HepG2 (cell line): ENCODE measurements around the gene LGALS1. TPM values are rescaled to one million over a fixed set of nuclear protein-coding genes. Genes with fewer than 3 reads are reported as not detected.

ENCODE experiments used
- BCL6 ChIP-seq: IDR thresholded peaks from 2 replicates; pipeline ENCODE4 v1.6.1; 2016; ENCODE audit warnings: missing genetic modification reagents, missing compliant biosample characterization
- CAMTA2 ChIP-seq: sonication (generic); formaldehyde crosslinking; IDR thresholded peaks from 2 replicates; pipeline ENCODE4 v1.4.0; 2020; ENCODE audit warnings: mild to moderate bottlenecking, missing genetic modification reagents, borderline replicate concordance
- CREM ChIP-seq, 2 experiments: sonication (generic) in 1 of 2; formaldehyde crosslinking in 1 of 2; IDR thresholded peaks; 2 replicates each; pipeline versions ENCODE4 v1.4.0 to v1.6.1; 2016 to 2020; ENCODE audit warnings: antibody characterized with exemption in 1 of 2, mild to moderate bottlenecking in 1 of 2, missing genetic modification reagents in 1 of 2
- ETV6 ChIP-seq: sonication (generic); formaldehyde crosslinking; conservative IDR thresholded peaks from 2 replicates; pipeline ENCODE4 v1.4.0; 2020; ENCODE audit warnings: missing genetic modification reagents
- HOXA5 ChIP-seq: sonication (generic); formaldehyde crosslinking; IDR thresholded peaks from 2 replicates; pipeline ENCODE4 v1.4.0; 2020; ENCODE audit warnings: missing genetic modification reagents
- MYC ChIP-seq: sonication (generic); formaldehyde crosslinking; IDR thresholded peaks from 2 replicates; pipeline ENCODE4 v1.9.0; 2021; ENCODE audit warnings: missing genetic modification reagents, borderline replicate concordance
- NR3C1 ChIP-seq: sonication (generic); formaldehyde crosslinking; IDR thresholded peaks from 2 replicates; pipeline ENCODE4 v1.4.0; 2020; ENCODE audit warnings: missing genetic modification reagents
- PAX8 ChIP-seq: sonication (generic); formaldehyde crosslinking; IDR thresholded peaks from 2 replicates; pipeline ENCODE4 v1.8.0; 2022; ENCODE audit warnings: mild to moderate bottlenecking, missing genetic modification reagents, borderline replicate concordance
- POGZ ChIP-seq: sonication (generic); formaldehyde crosslinking; IDR thresholded peaks from 2 replicates; pipeline ENCODE4 v1.4.0; 2020; ENCODE audit warnings: mild to moderate bottlenecking, missing genetic modification reagents
- SMYD3 ChIP-seq: sonication (generic); formaldehyde crosslinking; IDR thresholded peaks from 2 replicates; pipeline ENCODE4 v1.8.1; 2023; ENCODE audit warnings: mild to moderate bottlenecking, missing genetic modification reagents
- TOE1 ChIP-seq: sonication (generic); formaldehyde crosslinking; IDR thresholded peaks from 2 replicates; pipeline ENCODE4 v1.4.0; 2020; ENCODE audit warnings: mild to moderate bottlenecking, missing genetic modification reagents
- ZNF547 ChIP-seq: sonication (generic); formaldehyde crosslinking; IDR thresholded peaks from 2 replicates; pipeline ENCODE4 v1.5.1; 2020; ENCODE audit warnings: mild to moderate bottlenecking, missing genetic modification reagents
- ZNF550 ChIP-seq: sonication (generic); formaldehyde crosslinking; IDR thresholded peaks from 2 replicates; pipeline ENCODE4 v1.4.0; 2020; ENCODE audit warnings: mild to moderate bottlenecking, missing genetic modification reagents, borderline replicate concordance
- polyA plus RNA-seq, 8 experiments: library from polyadenylated mRNA; depleted of rRNA in 3 of 8; stranded (reverse) in 7 of 8; unstranded in 1 of 8; fragments of >200 nt; fragmentation: Illumina TruSeq in 4 of 8; extraction: Trizol in 4 of 8; gene quantifications; 2 replicates each; pipeline versions ENCODE4 v1.2.1 to v1.2.3, GENCODE V29; 2011 to 2016; ENCODE audit warnings: low read depth in 4 of 8, missing spikeins in 1 of 8, mixed read lengths in 1 of 8; ENCODE audit not compliant: insufficient read depth in 1 of 8
- total RNA-seq, 5 experiments: library from RNA; depleted of rRNA; stranded (reverse); fragments of >200 nt; fragmentation: Illumina TruSeq; extraction: Trizol; gene quantifications; 2 replicates each; pipeline ENCODE4 v1.2.3, GENCODE V29; 2016; ENCODE audit warnings: low read depth in 1 of 5
- TF ChIP-seq, protein P1 (sequence below), 2 experiments: sonication (generic) in 1 of 2; formaldehyde crosslinking in 1 of 2; IDR thresholded peaks; 2 replicates each; pipeline versions ENCODE4 v1.5.1 to v1.6.1; 2011 to 2020; ENCODE audit warnings: borderline replicate concordance in 1 of 2, low read depth in 1 of 2, low read length in 1 of 2, mild to moderate bottlenecking in 1 of 2, missing genetic modification reagents in 1 of 2, moderate library complexity in 1 of 2
- TF ChIP-seq, protein P2 (sequence below): sonication (generic); formaldehyde crosslinking; IDR thresholded peaks from 2 replicates; pipeline ENCODE4 v1.5.1; 2020; ENCODE audit warnings: mild to moderate bottlenecking, missing genetic modification reagents, moderate library complexity
- TF ChIP-seq, protein P3 (sequence below): sonication (generic); formaldehyde crosslinking; IDR thresholded peaks from 2 replicates; pipeline ENCODE4 v1.4.0; 2020; ENCODE audit warnings: mild to moderate bottlenecking, missing genetic modification reagents
- TF ChIP-seq, protein P4 (sequence below): sonication (generic); formaldehyde crosslinking; IDR thresholded peaks from 2 replicates; pipeline ENCODE4 v1.9.0; 2022; ENCODE audit warnings: low read depth, missing genetic modification reagents

Gene LGALS1
- total and polyA plus RNA-seq, 2 of the 13 experiments (the other 11 are each of a cell fraction or from before 2014, with no cell fraction given), result 103 to 858 TPM

DNA sequence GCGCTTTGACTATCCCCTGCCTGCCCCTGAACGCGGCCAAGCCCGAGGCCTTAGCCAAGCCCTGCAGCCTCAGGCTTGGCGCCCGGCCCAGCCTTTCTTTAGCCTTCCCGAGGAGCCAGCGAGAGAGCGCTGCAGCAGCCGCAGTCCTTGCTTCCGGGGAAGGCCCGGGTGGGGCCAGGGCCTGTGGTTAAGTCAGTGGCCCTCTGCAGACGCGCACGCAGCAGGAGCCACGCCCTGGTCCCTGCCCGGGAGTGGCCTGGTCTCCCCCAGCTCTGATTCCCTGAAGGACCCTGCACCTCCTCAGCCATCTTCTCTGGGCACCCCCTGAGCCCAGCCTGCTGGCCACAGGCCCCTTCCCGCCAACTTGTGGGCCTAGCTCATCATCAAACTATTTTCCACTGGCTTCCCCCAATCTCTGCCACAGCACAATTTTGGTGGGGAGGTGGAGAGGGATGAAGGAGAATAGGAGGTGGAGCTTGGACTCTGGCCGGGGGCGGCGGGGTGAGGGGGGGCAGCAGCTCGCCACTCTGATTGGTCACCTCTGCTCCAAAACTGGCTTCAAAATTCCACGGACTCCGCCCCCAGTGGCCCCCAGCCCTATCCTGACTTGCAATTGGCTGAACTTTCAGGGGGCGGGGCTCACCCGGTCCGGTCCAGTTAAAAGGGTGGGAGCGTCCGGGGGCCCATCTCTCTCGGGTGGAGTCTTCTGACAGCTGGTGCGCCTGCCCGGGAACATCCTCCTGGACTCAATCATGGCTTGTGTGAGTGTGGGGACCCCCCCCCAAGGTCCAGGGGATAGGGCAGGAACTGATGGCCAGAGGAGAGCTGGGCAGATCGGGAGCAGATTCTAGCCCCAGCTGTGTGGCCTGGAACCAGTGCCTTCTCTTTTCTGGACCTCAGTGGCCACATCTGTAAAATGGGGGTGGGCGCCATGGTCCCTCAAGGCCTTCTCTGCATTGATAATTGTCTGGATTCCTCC is at the start of gene LGALS1 (continued):
- TF ChIP-seq, protein P1, sequence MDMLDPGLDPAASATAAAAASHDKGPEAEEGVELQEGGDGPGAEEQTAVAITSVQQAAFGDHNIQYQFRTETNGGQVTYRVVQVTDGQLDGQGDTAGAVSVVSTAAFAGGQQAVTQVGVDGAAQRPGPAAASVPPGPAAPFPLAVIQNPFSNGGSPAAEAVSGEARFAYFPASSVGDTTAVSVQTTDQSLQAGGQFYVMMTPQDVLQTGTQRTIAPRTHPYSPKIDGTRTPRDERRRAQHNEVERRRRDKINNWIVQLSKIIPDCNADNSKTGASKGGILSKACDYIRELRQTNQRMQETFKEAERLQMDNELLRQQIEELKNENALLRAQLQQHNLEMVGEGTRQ (IDR thresholded peaks at IDR 0.05; ENCODE audit: low read depth, low read length), result no peak
- TF ChIP-seq, protein P1 (CRISPR knock-in tag; IDR thresholded peaks at IDR 0.05; ENCODE audit: borderline replicate concordance), result no peak; the same call in 1 of the 2 replicates
- TF ChIP-seq CAMTA2 (CRISPR knock-in tag) (no peak), PAX8 (CRISPR knock-in tag) (no peak), MYC (peak; percentile 44; the same call in 1 of the 2 replicates), ETV6 (CRISPR knock-in tag) (no peak), HOXA5 (CRISPR knock-in tag) (no peak), ZNF550 (CRISPR knock-in tag) (no peak), POGZ (no peak), ZNF547 (CRISPR knock-in tag) (no peak), CREM (IDR thresholded peaks at IDR 0.05) (no peak), CREM (CRISPR knock-in tag; IDR thresholded peaks at IDR 0.05) (no peak), BCL6 (0 out of 2 replicates have a peak, but pooled peaks have one; percentile 9), TOE1 (CRISPR knock-in tag) (no peak), NR3C1 (CRISPR knock-in tag) (no peak), SMYD3 (CRISPR knock-in tag) (no peak)
- TF ChIP-seq, protein P2, sequence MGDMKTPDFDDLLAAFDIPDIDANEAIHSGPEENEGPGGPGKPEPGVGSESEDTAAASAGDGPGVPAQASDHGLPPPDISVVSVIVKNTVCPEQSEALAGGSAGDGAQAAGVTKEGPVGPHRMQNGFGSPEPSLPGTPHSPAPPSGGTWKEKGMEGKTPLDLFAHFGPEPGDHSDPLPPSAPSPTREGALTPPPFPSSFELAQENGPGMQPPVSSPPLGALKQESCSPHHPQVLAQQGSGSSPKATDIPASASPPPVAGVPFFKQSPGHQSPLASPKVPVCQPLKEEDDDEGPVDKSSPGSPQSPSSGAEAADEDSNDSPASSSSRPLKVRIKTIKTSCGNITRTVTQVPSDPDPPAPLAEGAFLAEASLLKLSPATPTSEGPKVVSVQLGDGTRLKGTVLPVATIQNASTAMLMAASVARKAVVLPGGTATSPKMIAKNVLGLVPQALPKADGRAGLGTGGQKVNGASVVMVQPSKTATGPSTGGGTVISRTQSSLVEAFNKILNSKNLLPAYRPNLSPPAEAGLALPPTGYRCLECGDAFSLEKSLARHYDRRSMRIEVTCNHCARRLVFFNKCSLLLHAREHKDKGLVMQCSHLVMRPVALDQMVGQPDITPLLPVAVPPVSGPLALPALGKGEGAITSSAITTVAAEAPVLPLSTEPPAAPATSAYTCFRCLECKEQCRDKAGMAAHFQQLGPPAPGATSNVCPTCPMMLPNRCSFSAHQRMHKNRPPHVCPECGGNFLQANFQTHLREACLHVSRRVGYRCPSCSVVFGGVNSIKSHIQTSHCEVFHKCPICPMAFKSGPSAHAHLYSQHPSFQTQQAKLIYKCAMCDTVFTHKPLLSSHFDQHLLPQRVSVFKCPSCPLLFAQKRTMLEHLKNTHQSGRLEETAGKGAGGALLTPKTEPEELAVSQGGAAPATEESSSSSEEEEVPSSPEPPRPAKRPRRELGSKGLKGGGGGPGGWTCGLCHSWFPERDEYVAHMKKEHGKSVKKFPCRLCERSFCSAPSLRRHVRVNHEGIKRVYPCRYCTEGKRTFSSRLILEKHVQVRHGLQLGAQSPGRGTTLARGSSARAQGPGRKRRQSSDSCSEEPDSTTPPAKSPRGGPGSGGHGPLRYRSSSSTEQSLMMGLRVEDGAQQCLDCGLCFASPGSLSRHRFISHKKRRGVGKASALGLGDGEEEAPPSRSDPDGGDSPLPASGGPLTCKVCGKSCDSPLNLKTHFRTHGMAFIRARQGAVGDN, result peak; percentile 91
- TF ChIP-seq, protein P3, sequence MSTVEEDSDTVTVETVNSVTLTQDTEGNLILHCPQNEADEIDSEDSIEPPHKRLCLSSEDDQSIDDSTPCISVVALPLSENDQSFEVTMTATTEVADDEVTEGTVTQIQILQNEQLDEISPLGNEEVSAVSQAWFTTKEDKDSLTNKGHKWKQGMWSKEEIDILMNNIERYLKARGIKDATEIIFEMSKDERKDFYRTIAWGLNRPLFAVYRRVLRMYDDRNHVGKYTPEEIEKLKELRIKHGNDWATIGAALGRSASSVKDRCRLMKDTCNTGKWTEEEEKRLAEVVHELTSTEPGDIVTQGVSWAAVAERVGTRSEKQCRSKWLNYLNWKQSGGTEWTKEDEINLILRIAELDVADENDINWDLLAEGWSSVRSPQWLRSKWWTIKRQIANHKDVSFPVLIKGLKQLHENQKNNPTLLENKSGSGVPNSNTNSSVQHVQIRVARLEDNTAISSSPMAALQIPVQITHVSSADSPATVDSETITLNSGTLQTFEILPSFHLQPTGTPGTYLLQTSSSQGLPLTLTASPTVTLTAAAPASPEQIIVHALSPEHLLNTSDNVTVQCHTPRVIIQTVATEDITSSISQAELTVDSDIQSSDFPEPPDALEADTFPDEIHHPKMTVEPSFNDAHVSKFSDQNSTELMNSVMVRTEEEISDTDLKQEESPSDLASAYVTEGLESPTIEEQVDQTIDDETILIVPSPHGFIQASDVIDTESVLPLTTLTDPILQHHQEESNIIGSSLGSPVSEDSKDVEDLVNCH (CRISPR knock-in tag), result no peak
- TF ChIP-seq, protein P4, sequence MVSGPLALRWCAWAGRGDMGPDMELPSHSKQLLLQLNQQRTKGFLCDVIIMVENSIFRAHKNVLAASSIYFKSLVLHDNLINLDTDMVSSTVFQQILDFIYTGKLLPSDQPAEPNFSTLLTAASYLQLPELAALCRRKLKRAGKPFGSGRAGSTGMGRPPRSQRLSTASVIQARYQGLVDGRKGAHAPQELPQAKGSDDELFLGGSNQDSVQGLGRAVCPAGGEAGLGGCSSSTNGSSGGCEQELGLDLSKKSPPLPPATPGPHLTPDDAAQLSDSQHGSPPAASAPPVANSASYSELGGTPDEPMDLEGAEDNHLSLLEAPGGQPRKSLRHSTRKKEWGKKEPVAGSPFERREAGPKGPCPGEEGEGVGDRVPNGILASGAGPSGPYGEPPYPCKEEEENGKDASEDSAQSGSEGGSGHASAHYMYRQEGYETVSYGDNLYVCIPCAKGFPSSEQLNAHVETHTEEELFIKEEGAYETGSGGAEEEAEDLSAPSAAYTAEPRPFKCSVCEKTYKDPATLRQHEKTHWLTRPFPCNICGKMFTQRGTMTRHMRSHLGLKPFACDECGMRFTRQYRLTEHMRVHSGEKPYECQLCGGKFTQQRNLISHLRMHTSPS (CRISPR knock-in tag), result no peak
